Ureter (tissue), 1 donor: Measurements from ENCODE around the gene OR52E6. TPM values are rescaled to one million over a fixed set of nuclear protein-coding genes. Genes with fewer than 3 reads are reported as not detected.

ENCODE experiments used
- DNase-seq: peaks from one replicate; pipeline ENCODE4 v3.0.0-alpha.2; 2020; ENCODE audit warnings: low spot score
- total RNA-seq: library from RNA; stranded (reverse); gene quantifications from one replicate; pipeline ENCODE4 v1.2.4, GENCODE V29; 2023
- donor health status: DM: yes; HTN: yes; CAD: no.

The OR52E6 gene
- not detected for total RNA-seq

- DNase-seq = no peak
These were observed at the start of gene OR52E6 for GRCh38 chr11:5841797-5842196. OR52E6 (minus strand) TSS chr11:5841897; CDS start chr11:5841897, 0 bp downstream.

- no peak for DNase-seq
These were observed 49.6 kb upstream of the OR52E6 start for GRCh38 chr11:5891216-5891800.

- DNase-seq = no peak
These were observed 46.0 kb upstream of the OR52E6 start for GRCh38 chr11:5887661-5888060.

- DNase-seq = no peak
These were observed 45.5 kb upstream of the OR52E6 start for GRCh38 chr11:5887172-5887571.

GRCh38 chr11:5881756-5882155, 40.1 kb upstream of the OR52E6 start:
- DNase-seq = no peak

- DNase-seq = no peak
These were observed 38.6 kb upstream of the OR52E6 start, which contains the start of gene OR52E4 for GRCh38 chr11:5880329-5880728. OR52E4 (plus strand) TSS chr11:5880629; CDS start chr11:5884293, 3,664 bp downstream.

- DNase-seq = no peak
These were observed 36.9 kb upstream of the OR52E6 start for GRCh38 chr11:5878564-5878963.

- no peak for DNase-seq
These were observed 24.1 kb upstream of the OR52E6 start for GRCh38 chr11:5865826-5866225.

GRCh38 chr11:5857590-5857989, 15.9 kb upstream of the OR52E6 start, which contains the start of gene OR52E8:
OR52E8 (minus strand) TSS chr11:5857690; CDS start chr11:5857690, 0 bp downstream.
- no peak for DNase-seq

GRCh38 chr11:5851002-5851401, 9.3 kb upstream of the OR52E6 start:
- DNase-seq = no peak

GRCh38 chr11:5847711-5848110, 6.0 kb upstream of the OR52E6 start:
- no peak for DNase-seq

GRCh38 chr11:5846701-5847100, 5.0 kb upstream of the OR52E6 start:
- DNase-seq = no peak

- DNase-seq = no peak
These were observed 4.0 kb downstream of the OR52E6 start for GRCh38 chr11:5837695-5838094.

GRCh38 chr11:5833446-5833845, 8.3 kb downstream of the OR52E6 start:
- DNase-seq = no peak

- no peak for DNase-seq
These were observed 10.4 kb downstream of the OR52E6 start for GRCh38 chr11:5831196-5831829.

- no peak for DNase-seq
These were observed 23.3 kb downstream of the OR52E6 start for GRCh38 chr11:5818245-5818886.

GRCh38 chr11:5815534-5815933, 26.2 kb downstream of the OR52E6 start:
- no peak for DNase-seq

- no peak for DNase-seq
These were observed 31.5 kb downstream of the OR52E6 start for GRCh38 chr11:5809905-5810795.

- DNase-seq = no peak
These were observed 32.6 kb downstream of the OR52E6 start for GRCh38 chr11:5809122-5809519.

GRCh38 chr11:5808500-5809121, 33.1 kb downstream of the OR52E6 start, which contains the start of gene OR52N2:
OR52N2 (plus strand) TSS chr11:5808924; CDS start chr11:5820336, 11,412 bp downstream.
- peak; percentile 79 for DNase-seq

GRCh38 chr11:5807580-5807979, 34.1 kb downstream of the OR52E6 start:
- no peak for DNase-seq
